GM18861 (cell line): ENCODE data around the gene FRMD8.
"Not testable (repeated sequence)": the region's sequence is repeated elsewhere in the genome, so short reads cannot be mapped to it uniquely, and the experiment has no call there.

ENCODE experiments used
- ATAC-seq: cut with Tn5 transposase; IDR thresholded peaks from one replicate; pipeline ENCODE4 v1.9.1; 2021; ENCODE audit not compliant: unreplicated experiment

FRMD8 gene

GRCh38 chr11:65434667-65435410, 48.4 kb downstream of the FRMD8 start:
- ATAC-seq, result no peak

DNA sequence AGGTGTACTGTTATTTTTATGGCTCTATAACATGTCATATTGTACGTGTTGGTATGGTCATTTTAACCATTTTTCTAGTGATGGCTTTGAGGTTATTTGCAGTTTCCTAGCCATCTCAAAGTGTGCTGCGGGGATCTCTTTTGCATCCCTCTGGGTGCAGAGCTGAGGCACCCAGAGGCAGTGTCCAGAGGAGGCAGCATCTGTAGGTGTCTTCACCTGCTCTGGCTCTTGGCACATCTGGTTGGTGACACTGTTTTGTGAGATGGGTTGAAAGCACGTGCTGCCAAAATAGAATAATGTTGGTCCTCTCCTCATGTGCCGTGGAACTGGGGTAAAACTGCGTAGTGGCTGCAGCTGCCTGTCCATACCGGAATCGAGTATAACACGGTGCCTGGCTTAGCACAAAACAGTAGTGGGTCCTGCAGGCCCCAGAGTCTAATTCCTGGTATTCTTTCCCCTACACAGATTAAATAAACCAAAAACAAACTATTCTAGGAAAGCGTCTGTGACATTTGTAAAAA, 49.0 kb downstream of the FRMD8 start:
- no peak for ATAC-seq

- no peak for ATAC-seq
These were observed 49.6 kb downstream of the FRMD8 start for GRCh38 chr11:65435981-65436411.

DNA sequence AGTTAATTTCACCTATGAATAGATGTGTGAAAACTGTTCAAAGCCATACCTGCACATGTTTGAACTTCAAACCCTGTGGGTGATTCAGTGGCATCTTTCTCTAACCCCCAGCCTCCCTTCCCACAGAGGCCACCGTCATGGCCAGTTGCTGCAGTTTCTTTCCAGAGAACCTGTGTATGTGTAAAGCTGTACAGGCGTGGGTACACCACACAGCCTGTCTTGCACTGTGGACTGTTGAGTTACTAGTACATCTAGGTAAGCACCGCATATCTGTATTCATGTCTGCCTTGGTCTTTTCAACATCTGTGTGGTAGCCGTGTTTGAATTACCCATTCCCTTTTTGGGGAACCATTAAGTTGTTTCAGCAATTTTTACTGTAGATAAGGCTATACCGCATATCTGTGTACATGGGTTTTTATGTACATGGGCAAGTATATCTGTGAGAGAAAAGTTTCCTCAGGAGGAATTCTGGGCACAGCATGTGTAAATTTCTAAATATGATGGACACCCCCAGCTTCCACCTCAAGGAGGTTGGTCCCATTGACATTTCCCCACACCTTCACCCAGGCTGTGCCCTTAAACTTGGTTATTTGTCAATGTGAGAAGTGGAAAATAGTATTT, 50.1 kb downstream of the FRMD8 start:
- no peak for ATAC-seq

DNA sequence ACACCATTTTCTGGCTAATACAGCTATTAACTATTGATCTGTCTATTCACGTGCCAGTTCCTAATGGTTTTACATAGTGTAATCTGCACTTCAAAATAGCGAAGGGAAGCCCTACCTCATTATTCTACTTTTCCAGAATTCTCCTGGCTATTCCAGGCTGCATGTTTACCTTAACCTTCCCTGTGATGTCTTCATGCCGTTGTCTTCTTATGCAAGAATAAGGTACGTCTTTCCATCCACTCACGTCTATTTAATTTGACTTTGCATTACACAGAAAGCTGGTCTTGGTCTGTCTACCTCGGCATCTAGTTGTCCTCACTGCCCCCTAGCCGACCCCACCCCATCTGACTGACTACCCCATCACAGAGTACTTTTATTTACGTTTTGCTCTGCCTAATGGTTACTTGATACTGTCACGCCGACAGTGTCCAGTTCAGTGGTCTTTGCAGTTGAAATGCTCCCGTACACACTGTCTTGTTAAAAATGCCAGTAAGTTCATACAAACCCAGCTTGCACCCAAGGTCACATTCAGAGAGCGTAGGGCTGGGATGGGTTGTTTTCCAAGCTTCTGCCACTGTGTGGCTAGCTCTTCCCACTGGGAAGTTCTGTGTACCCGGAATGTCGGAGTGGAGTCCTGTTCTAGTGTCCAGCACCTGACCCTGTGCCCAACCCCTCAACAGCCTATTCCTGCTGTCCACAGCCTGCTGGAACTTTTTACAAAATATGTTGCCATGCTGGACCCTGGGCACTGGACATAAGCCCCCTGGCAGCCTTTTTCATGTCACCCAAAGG, 51.2 kb downstream of the FRMD8 start:
- no peak for ATAC-seq

DNA sequence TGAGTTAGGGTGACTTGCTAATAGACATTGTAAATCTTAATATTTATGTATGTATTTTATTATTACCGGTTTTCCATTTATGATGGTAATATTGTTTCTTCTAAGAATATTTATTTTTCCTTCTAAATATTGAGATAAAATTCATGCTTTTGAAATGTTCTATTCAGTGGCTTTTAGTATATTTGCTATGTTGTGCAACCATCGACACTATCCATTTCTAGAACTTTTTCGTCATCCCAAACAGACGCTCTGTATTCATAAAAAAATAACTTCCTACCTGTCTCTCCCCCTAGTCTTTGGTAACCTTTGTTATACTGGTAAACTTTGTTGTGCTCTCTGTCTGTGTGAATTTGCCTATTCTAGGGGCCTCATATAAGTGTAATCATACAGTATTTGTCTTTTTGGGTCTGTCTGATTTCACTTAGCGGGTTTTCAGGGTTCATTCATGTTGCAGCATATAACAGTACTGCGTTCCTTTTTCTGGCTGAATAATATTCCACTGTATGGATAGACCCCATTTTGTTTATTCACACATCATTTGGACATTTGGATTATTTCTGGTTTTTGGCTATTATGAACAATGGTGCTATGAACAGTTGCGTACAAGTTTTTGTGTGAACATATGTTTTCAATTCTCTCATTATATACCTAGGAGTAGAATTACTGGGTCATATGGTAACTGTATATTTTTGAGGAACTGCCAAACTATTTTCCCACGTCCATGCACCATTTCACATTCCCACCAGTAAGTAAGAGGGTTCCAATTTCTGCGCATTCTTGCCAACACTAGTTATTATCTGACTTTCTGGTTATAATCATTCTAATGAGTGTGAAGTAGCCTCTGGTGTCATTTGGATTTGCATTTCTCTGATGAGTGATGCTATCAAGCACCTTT, 52.1 kb downstream of the FRMD8 start:
- ATAC-seq, result no peak

- ATAC-seq, result no peak
These were observed 53.1 kb downstream of the FRMD8 start for GRCh38 chr11:65439331-65440181.

DNA sequence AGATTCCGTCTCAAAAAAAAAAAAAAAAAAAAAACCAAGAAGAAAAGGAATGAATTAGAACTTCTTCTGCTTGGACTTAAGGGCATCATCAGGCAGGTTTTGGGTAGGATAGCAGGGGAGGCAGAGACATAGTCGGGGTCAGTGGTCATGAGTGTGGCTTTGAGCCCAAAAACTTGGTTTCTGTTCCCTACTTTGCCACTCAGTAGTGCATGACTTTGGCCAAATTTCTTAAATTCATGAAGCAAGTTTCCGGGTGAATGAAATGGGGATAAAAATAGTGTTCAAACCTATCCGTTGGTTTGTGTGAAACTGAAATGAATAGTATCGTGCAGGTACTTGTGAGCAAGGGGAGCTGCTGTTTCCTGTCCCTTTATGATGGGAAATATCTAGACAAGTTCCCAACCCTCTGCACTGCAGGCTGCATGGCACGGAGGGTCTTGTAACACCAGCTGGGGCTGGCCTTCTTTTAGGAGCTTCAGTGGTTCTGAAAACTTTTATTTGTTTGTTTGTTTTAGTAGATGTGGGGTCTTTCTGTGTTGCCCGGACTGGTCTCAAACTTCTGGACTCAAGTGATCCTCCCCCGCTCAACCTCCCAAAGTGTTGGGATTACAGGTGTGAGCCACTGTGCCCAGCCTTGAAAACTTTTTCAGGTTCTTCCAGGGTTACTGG, 54.5 kb downstream of the FRMD8 start:
- ATAC-seq, result peak; percentile 36

- ATAC-seq, result no peak
These were observed 56.5 kb downstream of the FRMD8 start for GRCh38 chr11:65442842-65443331.

- no peak for ATAC-seq
These were observed 58.0 kb downstream of the FRMD8 start for GRCh38 chr11:65444314-65445051.

DNA sequence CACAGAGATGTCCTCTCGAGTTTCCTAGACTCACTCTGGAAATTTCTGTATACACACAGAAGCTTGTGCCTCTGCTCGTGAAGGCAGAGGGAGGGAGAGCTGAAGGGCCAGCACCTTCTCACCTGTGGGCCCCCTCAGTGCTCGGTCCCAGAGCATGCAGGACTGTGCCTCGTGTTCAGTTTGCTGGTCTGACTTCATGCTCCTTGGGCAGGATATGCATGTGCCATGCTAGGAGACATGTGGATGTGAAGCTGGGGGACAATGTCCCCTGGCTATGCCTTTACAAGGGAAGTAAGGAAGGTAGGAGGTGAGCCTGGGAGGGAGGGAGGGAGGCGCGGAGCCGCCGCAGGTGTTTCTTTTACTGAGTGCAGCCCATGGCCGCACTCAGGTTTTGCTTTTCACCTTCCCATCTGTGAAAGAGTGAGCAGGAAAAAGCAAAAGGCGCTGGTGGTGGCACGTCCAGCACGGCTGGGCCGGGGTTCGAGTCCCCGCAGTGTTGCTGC, 58.7 kb downstream of the FRMD8 start:
- no peak for ATAC-seq

- no peak for ATAC-seq
These were observed 59.4 kb downstream of the FRMD8 start for GRCh38 chr11:65445604-65446445.

DNA sequence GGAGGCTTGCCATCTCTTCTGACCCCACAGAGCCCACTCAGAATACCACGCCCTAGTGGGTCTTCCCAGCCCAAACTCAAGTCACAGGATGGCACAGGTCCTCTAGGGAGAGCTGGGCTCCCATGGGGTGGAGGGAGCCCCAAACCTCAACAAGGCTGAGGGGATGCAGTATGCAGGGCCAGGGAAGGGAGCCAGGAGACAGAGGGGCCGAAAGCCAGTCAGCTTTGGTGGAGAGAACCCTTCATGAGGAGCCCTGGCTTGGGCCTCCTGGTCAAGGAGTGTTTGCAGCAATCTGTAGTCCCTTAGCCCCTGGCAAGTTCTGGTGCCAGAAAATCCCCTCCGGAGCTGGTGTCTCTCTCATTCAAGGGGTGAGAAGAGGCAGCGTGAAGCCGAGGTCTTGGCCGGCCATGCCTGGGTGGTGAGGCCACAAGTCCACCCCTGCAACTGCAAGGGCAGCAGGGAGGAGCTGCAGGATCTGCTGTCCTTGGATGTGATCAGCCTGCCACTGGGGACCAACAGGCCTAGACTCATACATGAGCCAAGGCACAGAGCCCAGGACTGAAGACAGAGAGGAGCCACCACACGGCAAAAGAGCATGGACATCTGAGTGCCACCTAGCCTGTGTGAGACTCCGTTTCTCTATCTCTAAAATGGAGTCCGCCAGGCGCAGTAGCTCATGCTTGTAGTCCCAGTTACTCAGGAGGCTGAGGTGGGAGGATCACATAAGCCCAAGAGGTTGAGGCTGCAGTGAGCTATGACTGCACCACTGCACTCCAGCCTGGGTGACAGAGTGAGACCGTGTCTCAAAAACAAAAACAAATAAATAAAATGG, 60.2 kb downstream of the FRMD8 start:
- no peak for ATAC-seq

- ATAC-seq, result no peak
These were observed 61.6 kb downstream of the FRMD8 start for GRCh38 chr11:65448074-65448417.

GRCh38 chr11:65448418-65449105, 62.1 kb downstream of the FRMD8 start:
- no peak for ATAC-seq

DNA sequence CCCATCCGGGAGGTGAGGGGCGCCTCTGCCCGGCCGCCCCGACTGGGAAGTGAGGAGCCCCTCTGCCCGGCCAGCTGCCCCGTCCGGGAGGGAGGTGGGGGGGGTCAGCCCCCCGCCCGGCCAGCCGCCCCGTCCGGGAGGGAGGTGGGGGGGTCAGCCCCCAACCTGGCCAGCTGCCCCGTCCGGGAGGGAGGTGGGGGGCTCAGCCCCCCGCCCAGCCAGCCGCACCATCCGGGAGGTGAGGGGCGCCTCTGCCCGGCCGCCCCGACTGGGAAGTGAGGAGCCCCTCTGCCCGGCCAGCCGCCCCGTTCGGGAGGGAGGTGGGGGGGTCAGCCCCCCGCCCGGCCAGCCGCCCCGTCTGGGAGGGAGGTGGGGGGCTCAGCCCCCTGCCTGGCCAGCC, 64.9 kb downstream of the FRMD8 start:
- not testable (repeated sequence) for ATAC-seq
